ENCODE data around the gene SH3BP2. TPM values are rescaled to one million over a fixed set of nuclear protein-coding genes. Genes with fewer than 3 reads are reported as not detected.
A peak's percentile ranks its signal among the peaks of the same experiment; 100 is the strongest.

SH3BP2 gene
- total RNA-seq, 2 experiments from 2014 or later = 77.0 to 80.3 TPM

- DNase-seq = no peak
- ChIA-PET POLR2A (interaction anchor here (1.0 to 6.3 kb wide), 5 partner anchors 11 to 140 kb away, joined by 3 to 86 read pairs (median 16); no protein-coding TSS in a partner anchor), CTCF (no interaction called here)
- H3K4me3 Mint-ChIP-seq = no peak overlapping the region
- H3K9me3 Mint-ChIP-seq = no peaks in the 10 kb centered on the region
- H3K36me3 Mint-ChIP-seq (ENCODE audit: low read depth) = no peaks in the 10 kb centered on the region
- H3K4me1 Mint-ChIP-seq = peaks cover 61% of the 10 kb centered on the region
- no peak overlapping the region for H3K27ac Mint-ChIP-seq
- H3K27me3 Mint-ChIP-seq = no peaks in the 10 kb centered on the region
These were observed 3.3 kb downstream of the SH3BP2 start for GRCh38 chr4:2795893-2796848.

DNA sequence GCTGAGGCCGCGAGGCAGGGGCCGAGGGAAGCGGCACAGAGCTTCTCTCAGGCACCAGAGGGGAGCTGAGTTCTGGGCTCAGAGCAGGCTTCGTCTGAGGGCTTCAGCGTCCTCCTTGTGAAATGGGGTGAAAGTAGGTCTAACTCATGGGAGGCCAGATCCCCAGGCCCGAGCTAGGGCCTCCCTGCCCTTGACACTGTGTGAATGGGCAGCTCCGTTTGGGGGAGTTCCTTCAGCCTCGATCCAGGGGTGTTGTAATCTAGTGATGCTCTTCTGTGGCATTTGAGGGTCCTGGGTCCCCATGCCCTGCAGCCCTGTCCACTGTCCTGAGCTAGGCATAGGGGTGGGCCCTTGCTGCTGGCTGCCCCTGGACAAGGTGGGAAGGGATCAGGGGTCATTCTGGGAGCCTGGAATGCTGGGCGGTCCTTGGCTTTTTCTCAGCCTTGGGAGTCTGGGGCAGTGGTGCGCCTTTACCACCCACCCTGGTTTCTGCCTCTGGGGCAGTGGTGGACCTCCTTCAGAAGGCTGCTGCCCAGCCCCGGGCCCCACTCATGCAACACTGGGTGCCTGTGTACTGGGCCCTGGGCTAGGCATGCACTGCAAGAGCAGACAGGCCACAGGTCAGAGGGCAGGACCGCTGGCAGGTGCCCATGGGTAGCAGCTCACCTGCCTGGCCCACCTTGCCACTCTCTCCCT lies 4.1 kb downstream of the SH3BP2 start:
- H3K27ac Mint-ChIP-seq = no peak overlapping the region

DNA sequence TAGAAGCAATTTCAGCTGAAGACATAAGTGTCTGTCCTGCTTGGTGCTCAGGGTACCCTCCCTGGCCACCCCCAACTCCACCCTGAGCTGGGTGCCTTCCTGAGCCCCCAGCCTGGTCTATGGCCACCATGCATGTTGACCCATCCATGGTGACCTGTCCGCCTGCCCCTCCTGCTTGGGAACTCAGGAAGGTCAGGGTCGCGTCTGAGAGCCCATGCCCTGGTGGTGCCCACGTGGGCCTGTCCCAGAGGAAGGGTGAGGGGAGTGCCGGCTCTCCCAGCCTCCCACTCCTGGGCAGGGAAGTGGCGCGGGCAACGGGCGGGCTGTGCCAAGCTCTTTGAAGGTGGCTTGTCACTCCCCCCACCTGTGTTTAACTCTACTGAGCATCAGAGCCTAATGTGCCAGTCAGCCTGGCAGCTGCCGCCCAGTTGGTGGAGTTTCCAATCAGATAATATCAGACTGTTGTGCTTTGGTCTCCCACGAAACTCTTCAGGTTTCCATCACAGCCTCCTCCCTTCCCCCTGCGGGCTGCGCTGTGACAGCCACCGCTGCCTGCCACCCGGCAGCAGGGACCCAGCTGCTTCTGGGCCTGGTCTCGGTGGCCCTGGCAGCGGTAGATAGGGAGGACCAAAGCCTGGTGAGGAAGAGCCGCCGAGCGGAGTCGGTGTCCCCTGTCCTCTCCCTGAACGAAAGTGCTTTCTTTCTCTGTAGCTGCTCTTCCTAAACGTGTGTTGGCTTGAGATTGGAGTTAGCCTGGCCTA lies 4.8 kb downstream of the SH3BP2 start:
- CTCF ChIA-PET = interaction anchor here (1.3 to 1.4 kb wide), 3 partner anchors 12 to 33 kb away, joined by 3 to 7 read pairs (median 5); no protein-coding TSS in a partner anchor
- peak; percentile 62 for DNase-seq
- Mint-ChIP-seq H3K4me3 (peak overlapping the region; percentile 84), H3K36me3 (ENCODE audit: low read depth) (no peaks in the 10 kb centered on the region), H3K27me3 (no peaks in the 10 kb centered on the region), H3K4me1 (peaks cover 68% of the 10 kb centered on the region), H3K9me3 (no peaks in the 10 kb centered on the region), H3K27ac (peak overlapping the region; percentile 90)
- POLR2A ChIA-PET = interaction anchor here (0.8 to 6.3 kb wide), 10 partner anchors 12 to 1085 kb away, joined by 3 to 86 read pairs (median 6); partner anchors contain the start of gene SLBP

More for the DNA sequence above, 4.1 kb downstream of the SH3BP2 start:
- no peak overlapping the region for H3K4me3 Mint-ChIP-seq
- no peak for DNase-seq
- H3K27me3 Mint-ChIP-seq = no peaks in the 10 kb centered on the region
- ChIA-PET POLR2A (interaction anchor here (0.9 to 6.3 kb wide), 8 partner anchors 11 to 162 kb away, joined by 3 to 86 read pairs (median 8); no protein-coding TSS in a partner anchor), CTCF (interaction anchor here (1.3 to 1.4 kb wide), 2 partner anchors 11 to 33 kb away, joined by 3 to 7 read pairs; no protein-coding TSS in a partner anchor)
- H3K4me1 Mint-ChIP-seq = peaks cover 67% of the 10 kb centered on the region
- H3K36me3 Mint-ChIP-seq (ENCODE audit: low read depth) = no peaks in the 10 kb centered on the region
- H3K9me3 Mint-ChIP-seq = no peaks in the 10 kb centered on the region

GRCh38 chr4:2798399-2799223 lies 5.7 kb downstream of the SH3BP2 start:
- Mint-ChIP-seq H3K4me3 (peak overlapping the region; percentile 84), H3K36me3 (ENCODE audit: low read depth) (no peaks in the 10 kb centered on the region), H3K9me3 (no peaks in the 10 kb centered on the region), H3K27ac (peak overlapping the region; percentile 90), H3K27me3 (no peaks in the 10 kb centered on the region), H3K4me1 (peaks cover 69% of the 10 kb centered on the region)
- ChIA-PET POLR2A (interaction anchor here (0.8 to 6.3 kb wide), 9 partner anchors 13 to 1086 kb away, joined by 3 to 86 read pairs (median 7); partner anchors contain the start of gene SLBP), CTCF (interaction anchor here (1.3 to 1.6 kb wide), 4 partner anchors 12 to 138 kb away, joined by 3 to 7 read pairs (median 4); no protein-coding TSS in a partner anchor)
- DNase-seq = peak; percentile 69

DNA sequence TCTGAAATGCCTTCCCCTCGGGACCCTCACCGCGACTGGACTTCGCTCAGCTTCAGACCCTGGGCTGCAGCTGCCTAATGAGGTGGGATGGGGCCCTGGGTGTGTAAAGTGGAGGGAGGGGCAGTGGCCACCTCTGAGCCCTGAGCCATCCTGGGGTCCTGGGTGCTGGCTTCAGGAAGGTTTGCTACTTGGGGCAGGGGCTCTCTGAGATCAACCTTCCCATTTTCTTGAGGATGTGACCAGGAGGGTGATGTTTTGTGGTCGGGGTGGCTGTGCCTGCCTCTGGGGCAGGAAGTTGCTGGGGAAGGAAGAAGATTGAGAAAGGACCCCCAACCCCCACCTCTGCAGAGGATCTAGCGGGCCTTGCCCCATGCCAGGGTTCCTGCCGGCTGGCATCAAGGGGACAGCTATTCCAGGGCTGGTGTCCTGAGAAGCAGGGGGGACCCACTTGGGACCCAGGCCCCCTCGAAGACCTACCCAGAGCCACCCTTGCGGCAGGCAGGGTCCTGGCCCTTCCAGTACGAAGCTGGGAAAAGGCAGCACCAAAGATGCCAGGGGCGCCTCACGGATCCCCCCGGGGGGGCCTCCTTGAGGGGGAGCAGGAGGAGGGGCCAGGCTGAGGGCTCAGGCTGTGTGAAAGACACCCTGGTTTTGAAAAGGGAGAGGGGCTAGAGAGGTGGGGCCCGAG lies 6.5 kb downstream of the SH3BP2 start:
- ChIA-PET CTCF (interaction anchor here (1.6 kb wide), 1 partner anchor 137 kb away, joined by 4 read pairs; no protein-coding TSS in a partner anchor), POLR2A (interaction anchor here (1.4 to 6.3 kb wide), 5 partner anchors 12 to 137 kb away, joined by 4 to 86 read pairs (median 16); no protein-coding TSS in a partner anchor)
- Mint-ChIP-seq H3K4me1 (peaks cover 62% of the 10 kb centered on the region), H3K27ac (peak overlapping the region; percentile 90), H3K4me3 (peak overlapping the region; percentile 84), H3K27me3 (no peaks in the 10 kb centered on the region), H3K9me3 (no peaks in the 10 kb centered on the region), H3K36me3 (ENCODE audit: low read depth) (no peaks in the 10 kb centered on the region)
- no peak for DNase-seq

DNA sequence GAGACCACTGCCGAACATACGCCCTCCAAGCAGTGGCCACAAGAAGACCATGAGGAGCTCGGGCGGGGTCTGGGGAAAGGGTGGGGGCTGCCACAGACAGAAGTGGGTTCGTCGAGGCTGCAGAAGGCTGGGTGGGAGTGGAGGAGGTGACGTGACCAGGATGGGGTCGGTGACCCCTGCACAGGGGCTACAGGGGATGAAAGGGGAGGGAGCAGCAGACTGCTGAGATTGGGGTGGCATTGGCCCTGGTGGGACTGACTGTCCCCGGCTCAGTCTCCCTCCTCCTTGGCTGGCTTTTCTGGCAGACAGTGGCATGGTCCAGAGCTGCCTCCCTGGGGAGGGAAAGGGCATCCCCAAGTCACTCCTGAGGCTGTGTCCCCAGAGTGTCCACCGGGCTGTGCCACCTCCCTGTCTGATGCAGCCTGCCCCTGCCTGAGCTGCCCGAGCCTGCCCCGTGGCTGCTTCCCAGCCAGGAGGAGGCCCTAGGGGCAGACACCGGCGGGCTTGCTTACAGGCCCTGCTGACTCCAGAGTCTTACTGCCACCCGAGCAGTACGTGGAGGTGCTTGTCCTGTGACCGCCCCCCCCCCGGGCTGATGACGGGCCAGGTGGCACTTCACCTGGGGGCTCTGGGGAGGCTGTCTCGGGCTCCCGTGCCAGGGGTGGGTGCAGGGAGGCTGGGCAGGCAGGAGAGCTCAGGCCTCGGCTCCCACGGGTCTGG lies 7.2 kb downstream of the SH3BP2 start:
- peak overlapping the region; percentile 84 for H3K4me3 Mint-ChIP-seq
- peaks cover 54% of the 10 kb centered on the region for H3K4me1 Mint-ChIP-seq
- ChIA-PET CTCF (interaction anchor here (1.6 to 1.7 kb wide), 2 partner anchors 36 to 136 kb away, joined by 3 to 4 read pairs; no protein-coding TSS in a partner anchor), POLR2A (interaction anchor here (0.9 to 6.3 kb wide), 3 partner anchors 12 to 136 kb away, joined by 3 to 86 read pairs (median 25); no protein-coding TSS in a partner anchor)
- H3K27me3 Mint-ChIP-seq = no peaks in the 10 kb centered on the region
- no peak for DNase-seq
- H3K9me3 Mint-ChIP-seq = no peaks in the 10 kb centered on the region
- peak overlapping the region; percentile 71 for H3K27ac Mint-ChIP-seq
- H3K36me3 Mint-ChIP-seq (ENCODE audit: low read depth) = no peaks in the 10 kb centered on the region

GRCh38 chr4:2800691-2801596 lies 8.1 kb downstream of the SH3BP2 start:
- Mint-ChIP-seq H3K27ac (no peak overlapping the region), H3K9me3 (no peaks in the 10 kb centered on the region), H3K36me3 (ENCODE audit: low read depth) (no peaks in the 10 kb centered on the region), H3K4me3 (peak overlapping the region; percentile 65), H3K4me1 (peaks cover 50% of the 10 kb centered on the region), H3K27me3 (no peaks in the 10 kb centered on the region)
- no peak for DNase-seq
- CTCF ChIA-PET = interaction anchor here (1.6 to 1.7 kb wide), 2 partner anchors 37 to 135 kb away, joined by 3 to 4 read pairs; no protein-coding TSS in a partner anchor
- POLR2A ChIA-PET = interaction anchor here (0.9 to 6.3 kb wide), 2 partner anchors 11 to 134 kb away, joined by 3 to 86 read pairs; no protein-coding TSS in a partner anchor

GRCh38 chr4:2802618-2803531 lies 10.0 kb downstream of the SH3BP2 start:
- ChIA-PET CTCF (interaction anchor here (1.1 kb wide), 1 partner anchor 151 kb away, joined by 3 read pairs; no protein-coding TSS in a partner anchor), POLR2A (interaction anchor here (0.6 to 1.4 kb wide), 2 partner anchors 10 to 71 kb away, joined by 3 to 4 read pairs; no protein-coding TSS in a partner anchor)
- peaks cover 3% of the 10 kb centered on the region for H3K36me3 Mint-ChIP-seq (ENCODE audit: low read depth)
- DNase-seq = no peak
- no peak overlapping the region for H3K27ac Mint-ChIP-seq
- no peaks in the 10 kb centered on the region for H3K27me3 Mint-ChIP-seq
- H3K9me3 Mint-ChIP-seq = no peaks in the 10 kb centered on the region
- H3K4me3 Mint-ChIP-seq = no peak overlapping the region
- peaks cover 38% of the 10 kb centered on the region for H3K4me1 Mint-ChIP-seq

All from activated CD4-positive, alpha-beta memory T cell treated with anti-CD3 and anti-CD28 coated beads, Interleukin-2, amount 10 ng/mL, durations not matched to agents 7 days and 5 days (primary cell).